Tibial nerve (tissue), 4 donors: Measurements from ENCODE around the gene TXNDC15.

ENCODE experiments used
- CTCF ChIP-seq, 5 experiments: fragments of 200-600 bp in 3 of 5; fragments of 450-650 bp in 2 of 5; sonication (generic) in 3 of 5; IDR thresholded peaks; one replicate each; pipeline ENCODE4 v1.5.1; 2016 to 2019; ENCODE audit warnings: antibody characterized with exemption in 5 of 5, mild to moderate bottlenecking in 3 of 5, moderate library complexity in 2 of 5
- EP300 ChIP-seq, 2 donors: sonication (generic); formaldehyde crosslinking; IDR thresholded peaks; one replicate each; pipeline ENCODE4 v1.6.1; 2017; ENCODE audit warnings: antibody characterized with exemption in 2 of 2, mild to moderate bottlenecking in 1 of 2
- POLR2A ChIP-seq, 2 donors: fragments of 450-650 bp; IDR thresholded peaks; one replicate each; pipeline ENCODE4 v1.6.1; 2017; ENCODE audit warnings: antibody characterized with exemption in 2 of 2, mild to moderate bottlenecking in 2 of 2, moderate library complexity in 2 of 2

GRCh38 chr5:134920848-134921575, 46.8 kb downstream of the TXNDC15 start:
- TF ChIP-seq EP300 (IDR thresholded peaks at IDR 0.05) (no peak), CTCF (IDR thresholded peaks at IDR 0.05) (no peak), POLR2A (IDR thresholded peaks at IDR 0.05) (no peak)
